NOMO-1 treated with DMSO at 0.1 percent for 48 hours (cell line): ENCODE results near the gene ZNF488.

Source experiments
- DNase-seq: peaks from one replicate; lab custom pipeline; 2025; ENCODE audit not compliant: unreplicated experiment; lab: John Stamatoyannopoulos, UW

The ZNF488 gene

GRCh38 chr10:47350671-47351640 is 33.1 kb downstream of the ZNF488 start:
- no peak for DNase-seq

- DNase-seq, result no peak
Observed at GRCh38 chr10:47349941-47350371, 34.1 kb downstream of the ZNF488 start.

GRCh38 chr10:47349516-47349915 is 34.6 kb downstream of the ZNF488 start:
- DNase-seq, result no peak

GRCh38 chr10:47348661-47349470 is 35.2 kb downstream of the ZNF488 start:
- DNase-seq, result no peak

GRCh38 chr10:47348138-47348651 is 35.9 kb downstream of the ZNF488 start, which contains the start of gene RBP3:
RBP3 (plus strand) TSS chr10:47348363; CDS start chr10:47348485, 122 bp downstream.
- DNase-seq, result no peak

GRCh38 chr10:47347303-47347675 is 36.8 kb downstream of the ZNF488 start:
- DNase-seq, result no peak

- no peak for DNase-seq
Observed at GRCh38 chr10:47346581-47347302, 37.4 kb downstream of the ZNF488 start.

GRCh38 chr10:47344996-47345870 is 38.9 kb downstream of the ZNF488 start:
- no peak for DNase-seq

- no peak for DNase-seq
Observed at GRCh38 chr10:47340608-47341170, 43.4 kb downstream of the ZNF488 start.

- peak; percentile 83 for DNase-seq
Observed at GRCh38 chr10:47339759-47340607, 44.1 kb downstream of the ZNF488 start.

- DNase-seq, result no peak
Observed at GRCh38 chr10:47339186-47339735, 44.8 kb downstream of the ZNF488 start.

- no peak for DNase-seq
Observed at GRCh38 chr10:47337310-47337709, 46.8 kb downstream of the ZNF488 start.

GRCh38 chr10:47336387-47337134 is 47.5 kb downstream of the ZNF488 start:
- DNase-seq, result no peak

- DNase-seq, result no peak
Observed at GRCh38 chr10:47335906-47336305, 48.2 kb downstream of the ZNF488 start.

- no peak for DNase-seq
Observed at GRCh38 chr10:47334466-47335295, 49.4 kb downstream of the ZNF488 start.

GRCh38 chr10:47333532-47333931 is 50.6 kb downstream of the ZNF488 start:
- DNase-seq, result no peak

- DNase-seq, result no peak
Observed at GRCh38 chr10:47332946-47333345, 51.1 kb downstream of the ZNF488 start.
